ENCODE measurements around the gene GMDS. TPM values are rescaled to one million over a fixed set of nuclear protein-coding genes. Genes with fewer than 3 reads are reported as not detected.

The GMDS gene
- total RNA-seq, 2 donors from 2014 or later = 18.2 to 20.5 TPM

DNA sequence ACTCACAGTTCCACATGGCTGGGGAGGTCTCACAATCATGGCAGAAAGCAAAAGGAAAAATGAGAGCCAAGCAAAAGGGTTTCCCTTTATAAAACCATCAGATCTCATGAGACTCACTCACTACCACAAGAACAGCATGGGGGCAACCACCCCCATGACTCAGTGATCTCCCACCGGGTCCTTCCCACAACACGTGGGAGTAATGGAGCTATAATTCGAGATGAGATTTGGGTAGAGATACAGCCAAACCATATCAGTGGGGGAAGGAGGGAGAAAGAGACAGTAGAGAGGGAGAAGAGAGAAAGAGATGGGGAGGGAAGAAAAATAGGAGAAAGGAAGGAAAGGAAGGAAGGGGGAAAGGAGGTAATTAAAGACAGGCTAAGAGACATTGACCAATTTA lies 30.1 kb downstream of the GMDS start:
- no peak for DNase-seq
- H3K4me3 Mint-ChIP-seq = no peak overlapping the region
- no peaks in the 10 kb centered on the region for H3K9me3 ChIP-seq (ENCODE audit: control insufficient read depth, low read length, poor library complexity, severe bottlenecking)
- H3K27me3 Mint-ChIP-seq = no peaks in the 10 kb centered on the region
- peaks cover 12% of the 10 kb centered on the region for H3K4me1 Mint-ChIP-seq
- peaks cover 8% of the 10 kb centered on the region for H3K36me3 Mint-ChIP-seq (ENCODE audit: low read depth)
- ATAC-seq = no peak
- H3K27ac Mint-ChIP-seq = no peak overlapping the region

DNA sequence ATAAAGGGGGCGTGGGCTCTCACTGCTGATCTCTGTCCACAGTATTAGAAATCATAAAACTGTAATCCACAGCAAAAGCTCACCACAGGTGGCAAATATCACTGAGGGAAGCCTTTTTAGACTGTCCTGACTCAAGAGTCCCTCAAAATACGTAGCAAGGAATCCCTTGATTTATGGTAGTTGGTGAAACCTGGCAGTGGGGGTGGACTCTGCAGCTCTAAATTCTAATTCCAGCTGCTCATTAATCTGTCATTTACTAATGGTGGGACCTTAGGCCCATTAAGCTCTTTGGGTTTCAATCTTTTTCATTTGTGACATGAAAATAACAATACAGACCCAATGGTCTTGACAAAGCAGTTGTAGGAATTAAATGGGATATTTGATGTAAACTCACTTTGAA lies 32.3 kb downstream of the GMDS start:
- Mint-ChIP-seq H3K4me1 (peaks cover 11% of the 10 kb centered on the region), H3K27me3 (no peaks in the 10 kb centered on the region), H3K27ac (no peak overlapping the region), H3K36me3 (ENCODE audit: low read depth) (peaks cover 8% of the 10 kb centered on the region), H3K4me3 (no peak overlapping the region)
- ATAC-seq (no peak), DNase-seq (no peak)
- no peaks in the 10 kb centered on the region for H3K9me3 ChIP-seq (ENCODE audit: control insufficient read depth, low read length, poor library complexity, severe bottlenecking)

DNA sequence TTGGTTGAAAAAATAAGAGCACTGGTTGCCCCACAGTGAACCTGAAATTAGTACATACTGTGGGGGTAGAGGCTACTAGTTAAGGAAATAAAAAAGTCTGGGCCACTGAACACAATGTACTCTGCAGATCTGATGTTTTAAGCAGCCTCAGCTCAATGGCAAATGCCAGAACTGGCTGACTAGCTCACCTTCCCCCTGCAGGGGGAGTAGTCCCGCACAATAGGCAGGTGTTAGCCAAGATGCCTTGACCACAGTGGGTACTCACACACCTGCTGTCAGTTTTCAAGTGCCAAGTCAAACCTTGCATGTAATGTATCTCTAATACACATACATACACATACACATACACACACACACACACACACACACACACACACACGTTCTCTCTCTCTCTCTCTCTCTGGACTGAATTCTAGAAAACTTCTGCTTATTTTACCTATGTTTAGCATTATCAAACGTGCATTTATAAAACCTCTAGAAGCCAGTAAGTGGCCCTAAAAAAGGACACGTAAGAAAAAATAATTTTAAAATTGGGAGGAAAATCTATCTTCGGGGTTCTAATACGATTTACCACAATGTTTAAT lies 36.1 kb downstream of the GMDS start:
- Mint-ChIP-seq H3K27me3 (no peaks in the 10 kb centered on the region), H3K27ac (peak overlapping the region; percentile 34), H3K4me3 (no peak overlapping the region), H3K4me1 (peaks cover 7% of the 10 kb centered on the region), H3K36me3 (ENCODE audit: low read depth) (peaks cover 3% of the 10 kb centered on the region)
- DNase-seq = no peak
- no peaks in the 10 kb centered on the region for H3K9me3 ChIP-seq (ENCODE audit: control insufficient read depth, low read length, poor library complexity, severe bottlenecking)
- no peak for ATAC-seq

DNA sequence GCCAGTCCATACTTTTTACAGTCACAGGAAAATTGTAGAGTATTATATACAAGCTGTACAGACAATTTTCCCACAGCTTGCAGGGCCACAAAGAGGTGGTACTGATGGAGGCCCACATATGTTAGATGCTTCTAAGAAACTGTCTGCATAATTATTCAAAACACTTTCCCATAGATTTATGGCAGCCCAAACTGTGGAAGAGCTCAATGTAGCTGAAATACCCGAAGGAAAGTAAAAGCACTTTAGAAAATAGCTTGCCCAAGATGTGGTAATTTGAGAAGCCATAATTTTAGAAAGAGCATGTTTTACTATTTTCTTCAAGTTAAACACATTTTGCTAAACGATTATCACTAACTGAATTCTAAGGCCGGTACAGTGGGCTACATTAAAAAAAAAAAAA lies 36.9 kb downstream of the GMDS start:
- H3K9me3 ChIP-seq (ENCODE audit: control insufficient read depth, low read length, poor library complexity, severe bottlenecking) = no peaks in the 10 kb centered on the region
- no peak for DNase-seq
- peaks cover 10% of the 10 kb centered on the region for H3K4me1 Mint-ChIP-seq
- ATAC-seq = no peak
- no peak overlapping the region for H3K27ac Mint-ChIP-seq
- H3K4me3 Mint-ChIP-seq = no peak overlapping the region
- H3K27me3 Mint-ChIP-seq = no peaks in the 10 kb centered on the region
- peaks cover 2% of the 10 kb centered on the region for H3K36me3 Mint-ChIP-seq (ENCODE audit: low read depth)

DNA sequence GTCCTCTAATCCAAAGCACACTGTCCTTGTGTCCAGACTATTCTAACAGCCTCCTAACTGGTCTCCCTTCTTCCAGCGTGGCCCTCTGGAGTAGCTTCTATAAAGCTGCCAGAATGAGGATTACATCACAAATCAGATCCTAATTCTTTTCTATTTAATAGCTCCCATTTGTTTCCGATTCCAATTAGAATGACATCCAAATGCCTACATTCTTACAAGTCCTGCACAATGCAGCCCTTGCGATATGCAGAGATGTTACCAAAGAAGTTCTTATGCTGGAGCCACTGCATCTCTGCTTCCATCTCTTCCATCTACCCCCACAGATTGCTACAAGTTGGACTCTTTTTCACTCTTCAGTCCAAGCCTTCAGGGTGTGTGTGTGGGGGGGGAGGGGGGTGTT lies 40.0 kb downstream of the GMDS start:
- no peak for ATAC-seq
- no peaks in the 10 kb centered on the region for H3K9me3 ChIP-seq (ENCODE audit: control insufficient read depth, low read length, poor library complexity, severe bottlenecking)
- Mint-ChIP-seq H3K4me1 (peaks cover 5% of the 10 kb centered on the region), H3K27me3 (no peaks in the 10 kb centered on the region), H3K4me3 (no peak overlapping the region), H3K27ac (no peak overlapping the region), H3K36me3 (ENCODE audit: low read depth) (no peaks in the 10 kb centered on the region)
- DNase-seq = no peak

DNA sequence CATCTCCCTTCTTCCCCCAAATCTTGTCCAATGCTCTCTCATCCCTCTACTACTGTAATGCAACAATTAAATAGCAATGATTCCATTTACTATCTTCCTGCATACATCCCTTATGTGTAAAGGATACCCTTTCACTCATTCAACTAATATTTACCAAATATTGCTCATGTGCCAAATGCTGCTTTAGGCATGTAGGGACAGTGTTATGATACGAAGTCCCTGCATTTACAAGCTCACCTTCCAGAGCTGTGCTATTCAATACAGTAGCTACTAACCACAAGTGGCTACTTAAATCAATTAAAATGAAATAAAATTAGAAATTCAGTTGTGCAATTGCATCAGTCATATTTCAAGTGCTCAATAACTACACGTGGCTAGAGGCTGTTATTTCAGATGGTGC lies 41.1 kb downstream of the GMDS start:
- Mint-ChIP-seq H3K4me3 (no peak overlapping the region), H3K4me1 (peaks cover 5% of the 10 kb centered on the region), H3K27ac (no peak overlapping the region), H3K27me3 (no peaks in the 10 kb centered on the region), H3K36me3 (ENCODE audit: low read depth) (no peaks in the 10 kb centered on the region)
- ATAC-seq (no peak), DNase-seq (no peak)
- no peaks in the 10 kb centered on the region for H3K9me3 ChIP-seq (ENCODE audit: control insufficient read depth, low read length, poor library complexity, severe bottlenecking)

DNA sequence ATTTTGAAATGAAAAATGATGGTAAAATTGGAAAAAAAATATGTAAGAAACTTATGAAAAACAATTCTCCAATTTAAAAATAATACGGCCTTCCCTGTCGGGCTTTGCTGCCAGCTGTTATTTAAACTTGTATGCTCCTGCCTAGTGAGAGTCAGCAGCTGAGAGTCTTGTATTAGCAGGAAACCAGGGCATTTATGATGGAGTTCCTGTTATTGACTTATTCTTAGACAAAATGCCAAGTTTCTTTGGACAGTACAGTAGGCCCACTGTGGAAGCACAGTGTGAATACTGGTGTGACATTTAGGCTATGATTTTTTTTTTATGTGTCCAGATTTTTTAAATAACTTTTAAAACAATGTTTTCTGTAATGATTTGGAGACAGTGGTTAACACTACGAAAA lies 42.1 kb downstream of the GMDS start:
- no peaks in the 10 kb centered on the region for H3K27me3 Mint-ChIP-seq
- H3K27ac Mint-ChIP-seq = no peak overlapping the region
- H3K9me3 ChIP-seq (ENCODE audit: control insufficient read depth, low read length, poor library complexity, severe bottlenecking) = no peaks in the 10 kb centered on the region
- no peak overlapping the region for H3K4me3 Mint-ChIP-seq
- ATAC-seq (no peak), DNase-seq (no peak)
- no peaks in the 10 kb centered on the region for H3K36me3 Mint-ChIP-seq (ENCODE audit: low read depth)
- peaks cover 5% of the 10 kb centered on the region for H3K4me1 Mint-ChIP-seq

DNA sequence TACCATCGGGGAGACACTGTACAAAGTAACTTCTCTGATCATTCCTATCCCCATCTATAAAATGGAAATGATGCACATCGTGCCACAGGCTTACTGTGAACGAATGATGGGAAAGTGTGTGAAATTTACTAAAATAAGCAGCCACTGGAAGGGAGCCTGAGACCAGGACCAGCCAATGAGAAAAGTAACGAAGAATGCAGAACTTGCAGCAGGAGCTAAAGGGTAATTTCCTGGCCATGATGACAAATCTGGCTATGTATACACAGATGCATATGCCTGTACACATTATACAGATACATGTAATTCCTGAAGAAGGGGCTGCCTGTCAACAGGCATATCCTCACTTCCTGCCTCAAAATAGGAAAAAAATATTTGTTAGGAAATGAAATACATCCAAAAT lies 47.4 kb downstream of the GMDS start:
- no peak for DNase-seq

DNA sequence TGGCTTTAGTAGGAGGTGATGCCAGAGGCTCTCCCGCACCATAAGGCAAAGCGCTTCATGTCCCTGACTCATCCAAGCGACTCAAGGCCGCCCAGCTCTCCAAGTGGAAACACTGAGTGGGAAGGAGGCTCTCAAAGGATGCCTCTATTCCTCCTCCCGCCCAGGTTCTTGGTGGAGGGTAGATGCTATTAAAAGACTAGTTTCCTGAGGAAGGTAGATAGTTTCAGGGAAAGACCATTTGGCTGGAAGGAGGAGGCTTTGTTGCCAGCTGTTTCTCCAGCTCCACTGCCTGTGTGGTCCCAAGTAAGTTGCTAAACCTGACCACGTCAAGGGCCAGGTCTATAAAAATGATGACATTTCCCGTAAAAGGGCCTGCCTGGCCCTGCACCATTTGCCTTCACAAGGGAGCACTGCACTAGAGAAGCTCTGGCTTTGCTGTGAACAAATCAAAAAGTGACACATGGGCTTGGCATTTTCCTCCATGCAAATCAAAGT lies 48.2 kb downstream of the GMDS start:
- Mint-ChIP-seq H3K36me3 (ENCODE audit: low read depth) (no peaks in the 10 kb centered on the region), H3K4me3 (no peak overlapping the region), H3K4me1 (no peaks in the 10 kb centered on the region), H3K27me3 (no peaks in the 10 kb centered on the region), H3K27ac (no peak overlapping the region)
- ATAC-seq = no peak
- no peak for DNase-seq
- no peaks in the 10 kb centered on the region for H3K9me3 ChIP-seq (ENCODE audit: control insufficient read depth, low read length, poor library complexity, severe bottlenecking)

More for the DNA sequence above, 47.4 kb downstream of the GMDS start:
- Mint-ChIP-seq H3K36me3 (ENCODE audit: low read depth) (no peaks in the 10 kb centered on the region), H3K27me3 (no peaks in the 10 kb centered on the region), H3K4me1 (no peaks in the 10 kb centered on the region), H3K4me3 (no peak overlapping the region), H3K27ac (no peak overlapping the region)
- ATAC-seq = no peak
- H3K9me3 ChIP-seq (ENCODE audit: control insufficient read depth, low read length, poor library complexity, severe bottlenecking) = no peaks in the 10 kb centered on the region

DNA sequence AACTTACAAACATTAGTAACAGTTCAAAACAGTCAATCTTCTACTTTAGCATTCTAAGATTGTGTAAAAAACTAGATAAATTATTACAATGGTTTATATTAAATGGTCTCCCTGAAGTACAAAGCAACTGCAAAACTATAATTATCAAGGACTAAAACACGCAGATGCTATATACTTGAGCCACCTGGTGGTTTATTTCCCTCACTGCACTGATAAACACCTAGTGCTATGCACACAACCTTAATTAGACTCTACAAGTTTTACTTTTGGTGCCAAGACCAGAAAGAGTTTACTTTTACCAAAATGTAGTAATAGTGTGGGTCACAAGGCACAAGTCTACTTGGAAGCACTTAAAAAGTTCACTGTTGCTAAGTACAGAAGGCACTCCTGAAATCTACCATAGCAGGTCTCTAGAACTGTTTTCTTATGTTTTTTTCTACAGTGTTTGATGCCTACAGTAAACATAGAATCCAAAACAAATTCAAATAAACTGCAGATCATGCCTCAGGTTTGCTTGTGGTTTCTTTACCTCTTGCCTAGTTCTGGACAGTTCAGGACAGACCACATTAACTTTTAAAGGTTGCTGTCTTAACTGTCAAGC lies 49.2 kb downstream of the GMDS start:
- DNase-seq = peak in 1 of 3 donors; percentile 10
- no peaks in the 10 kb centered on the region for H3K4me1 Mint-ChIP-seq
- no peak overlapping the region for H3K27ac Mint-ChIP-seq
- no peaks in the 10 kb centered on the region for H3K9me3 ChIP-seq (ENCODE audit: control insufficient read depth, low read length, poor library complexity, severe bottlenecking)
- H3K4me3 Mint-ChIP-seq = no peak overlapping the region
- ATAC-seq = peak; percentile 66
- H3K27me3 Mint-ChIP-seq = no peaks in the 10 kb centered on the region
- no peaks in the 10 kb centered on the region for H3K36me3 Mint-ChIP-seq (ENCODE audit: low read depth)

DNA sequence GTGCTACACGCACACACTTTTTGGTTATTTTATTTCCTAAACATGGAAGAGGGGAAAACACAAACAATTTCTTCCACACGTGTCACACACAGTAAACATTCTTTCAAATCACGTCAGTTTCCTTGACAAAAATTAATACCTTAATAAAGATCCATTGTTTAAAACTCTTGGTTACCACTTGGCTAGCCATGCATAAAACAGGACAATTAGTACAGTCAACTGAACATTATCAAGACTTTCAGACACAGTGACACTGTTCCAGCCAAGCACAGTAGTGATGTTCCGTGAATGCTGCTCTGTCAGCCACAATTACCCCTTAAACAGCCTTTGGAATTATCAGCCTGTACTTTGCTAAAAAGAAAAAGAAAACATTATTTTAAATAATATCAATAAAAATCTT lies 50.8 kb downstream of the GMDS start:
- H3K4me3 Mint-ChIP-seq = no peak overlapping the region
- H3K4me1 Mint-ChIP-seq = no peaks in the 10 kb centered on the region
- H3K27me3 Mint-ChIP-seq = no peaks in the 10 kb centered on the region
- H3K27ac Mint-ChIP-seq = no peak overlapping the region
- no peaks in the 10 kb centered on the region for H3K9me3 ChIP-seq (ENCODE audit: control insufficient read depth, low read length, poor library complexity, severe bottlenecking)
- no peaks in the 10 kb centered on the region for H3K36me3 Mint-ChIP-seq (ENCODE audit: low read depth)
- DNase-seq = no peak
- ATAC-seq = no peak

DNA sequence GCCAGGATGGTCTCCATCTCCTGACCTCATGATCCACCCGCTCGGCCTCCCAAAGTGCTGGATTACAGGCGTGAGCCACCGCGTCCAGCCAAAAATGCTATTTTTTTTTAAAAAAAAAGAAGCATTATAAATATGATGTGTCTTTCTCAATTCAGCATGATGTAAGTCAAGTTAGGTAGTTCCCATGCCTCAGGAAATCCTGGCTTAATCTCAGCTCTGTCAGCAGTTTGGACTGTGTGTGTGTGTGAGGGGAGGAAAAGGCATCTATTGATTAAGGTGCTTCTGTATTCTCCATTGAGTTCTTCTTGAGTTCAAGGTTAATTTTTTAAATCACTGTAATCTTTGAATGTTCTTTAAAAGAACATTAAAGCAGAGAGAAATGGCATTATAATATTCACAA lies 51.5 kb downstream of the GMDS start:
- H3K27me3 Mint-ChIP-seq = peaks cover 3% of the 10 kb centered on the region
- no peak overlapping the region for H3K4me3 Mint-ChIP-seq
- no peak for ATAC-seq
- H3K27ac Mint-ChIP-seq = no peak overlapping the region
- DNase-seq = no peak
- H3K36me3 Mint-ChIP-seq (ENCODE audit: low read depth) = peaks cover 2% of the 10 kb centered on the region
- H3K9me3 ChIP-seq (ENCODE audit: control insufficient read depth, low read length, poor library complexity, severe bottlenecking) = no peaks in the 10 kb centered on the region
- H3K4me1 Mint-ChIP-seq = peaks cover 3% of the 10 kb centered on the region

DNA sequence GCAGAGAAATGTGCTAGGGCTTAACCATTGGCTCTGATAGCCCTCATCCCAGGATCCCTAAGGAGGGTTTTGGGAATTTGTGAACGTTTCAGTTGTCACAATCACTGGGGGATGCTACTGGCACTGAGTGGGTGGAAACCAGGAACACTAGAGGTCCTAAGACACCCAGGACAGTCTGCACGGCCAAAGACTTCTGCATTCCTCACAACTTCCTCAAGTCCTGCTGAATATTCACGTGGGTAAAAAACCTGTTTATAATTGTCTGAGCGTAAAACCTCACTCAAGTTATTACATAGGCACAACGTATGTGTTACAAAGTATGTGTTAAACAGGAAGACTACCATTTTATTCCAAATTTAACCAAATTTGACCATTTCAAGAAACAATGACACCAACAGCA lies 52.4 kb downstream of the GMDS start:
- ATAC-seq (no peak), DNase-seq (no peak)
- H3K4me1 Mint-ChIP-seq = peaks cover 8% of the 10 kb centered on the region
- H3K9me3 ChIP-seq (ENCODE audit: control insufficient read depth, low read length, poor library complexity, severe bottlenecking) = no peaks in the 10 kb centered on the region
- H3K4me3 Mint-ChIP-seq = no peak overlapping the region
- H3K27ac Mint-ChIP-seq = no peak overlapping the region
- H3K36me3 Mint-ChIP-seq (ENCODE audit: low read depth) = peaks cover 3% of the 10 kb centered on the region
- peaks cover 6% of the 10 kb centered on the region for H3K27me3 Mint-ChIP-seq

DNA sequence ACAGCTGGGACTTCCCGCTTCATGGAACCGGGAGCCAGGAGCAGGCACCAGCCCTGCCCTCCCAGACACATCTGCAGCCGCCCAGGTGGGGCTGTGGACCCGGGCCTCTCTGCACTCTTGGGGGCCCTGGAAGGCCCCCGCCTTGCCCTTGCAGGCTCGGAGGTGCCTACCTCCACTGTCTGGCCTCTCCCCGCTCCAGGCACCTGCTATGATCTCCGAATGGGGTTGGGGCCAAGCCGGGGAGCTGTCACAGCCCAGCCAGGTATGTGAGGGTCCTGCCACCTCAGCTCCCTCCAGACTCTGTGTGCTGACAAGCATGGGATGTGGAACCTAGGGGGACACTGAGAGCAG lies 54.0 kb downstream of the GMDS start:
- Mint-ChIP-seq H3K4me3 (no peak overlapping the region), H3K27ac (no peak overlapping the region), H3K4me1 (peaks cover 8% of the 10 kb centered on the region), H3K36me3 (ENCODE audit: low read depth) (peaks cover 3% of the 10 kb centered on the region), H3K27me3 (peaks cover 6% of the 10 kb centered on the region)
- no peaks in the 10 kb centered on the region for H3K9me3 ChIP-seq (ENCODE audit: control insufficient read depth, low read length, poor library complexity, severe bottlenecking)
- no peak for DNase-seq
- ATAC-seq = no peak
